Activated CD4-positive, alpha-beta T cell treated with anti-CD3 and anti-CD28 coated beads, Interleukin-2, amount 10 ng/mL, durations not matched to agents 7 days and 5 days (primary cell): Measurements from ENCODE around the gene HOXB3. TPM values are rescaled to one million over a fixed set of nuclear protein-coding genes. Genes with fewer than 3 reads are reported as not detected.

Experiments
- CTCF ChIA-PET: fragments of 350-600 bp; sonication (Branson Sonifier 250); formaldehyde crosslinking; loops from one replicate; lab custom pipeline; 2021; ENCODE audit warnings: antibody characterized with exemption; lab: Charles Lee
- POLR2A ChIA-PET: fragments of 350-600 bp; sonication (Branson Sonifier 250); formaldehyde crosslinking; loops from one replicate; lab custom pipeline; 2021; ENCODE audit warnings: antibody characterized with exemption; lab: Charles Lee
- DNase-seq: peaks from one replicate; pipeline ENCODE4 v3.0.0-alpha.2; 2020
- H3K27ac Mint-ChIP-seq: one replicate; pipeline ENCODE4 v1.8.0; 2021; ENCODE audit warnings: mild to moderate bottlenecking, moderate library complexity, mixed read lengths
- H3K27me3 Mint-ChIP-seq: one replicate; pipeline ENCODE4 v1.8.0; 2021; ENCODE audit warnings: mixed read lengths
- H3K36me3 Mint-ChIP-seq: one replicate; pipeline ENCODE4 v1.8.0; 2021; ENCODE audit warnings: low read depth, mixed read lengths
- H3K4me1 Mint-ChIP-seq: one replicate; pipeline ENCODE4 v1.8.0; 2021; ENCODE audit warnings: mixed read lengths
- H3K4me3 Mint-ChIP-seq: one replicate; pipeline ENCODE4 v1.8.0; 2021; ENCODE audit warnings: mild to moderate bottlenecking, moderate library complexity, mixed read lengths
- H3K9me3 Mint-ChIP-seq: one replicate; pipeline ENCODE4 v1.8.0; 2021; ENCODE audit warnings: mixed read lengths
- total RNA-seq, 2 experiments: library from RNA; stranded (reverse); gene quantifications; one replicate each; pipeline ENCODE4 v1.2.3, GENCODE V29; 2021

Gene HOXB3
- total RNA-seq, 2 experiments from 2014 or later, result 3.1 to 4.5 TPM

DNA sequence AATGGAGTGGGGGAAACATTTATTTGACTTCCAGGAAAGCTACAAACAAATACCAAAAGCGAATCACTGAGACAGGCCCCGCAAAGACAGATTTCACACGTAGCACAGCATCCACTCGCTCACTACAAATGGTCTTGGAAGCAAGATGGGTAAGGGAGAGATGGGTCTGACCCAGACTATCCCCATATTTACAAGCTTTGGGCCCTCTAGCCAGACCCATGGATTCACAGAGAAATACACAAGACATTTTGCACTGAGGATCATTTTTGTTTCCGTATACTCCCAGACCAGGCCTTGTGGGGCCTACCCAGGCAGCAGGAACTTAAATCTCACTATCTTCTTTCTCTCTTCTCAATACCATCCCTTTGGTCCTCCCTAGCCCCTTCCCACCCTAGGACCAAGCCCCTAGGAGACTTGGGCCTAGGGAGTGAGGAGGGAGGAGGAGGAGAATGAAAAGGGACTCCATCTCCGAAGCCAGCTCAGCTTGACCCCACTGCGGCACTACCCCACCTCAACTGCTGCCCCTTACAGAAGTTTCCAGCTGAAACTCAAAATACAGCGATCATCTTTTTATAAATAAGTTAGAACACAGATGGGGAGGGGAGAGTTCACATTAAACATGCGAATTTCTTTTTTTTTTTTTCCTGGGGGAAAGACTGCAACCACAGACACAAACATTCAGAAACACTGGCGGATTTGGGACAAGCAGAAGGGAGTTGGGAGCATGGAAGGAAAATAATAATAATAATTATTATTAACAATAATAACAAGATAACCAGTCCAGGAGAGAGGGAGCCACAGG lies 1.4 kb upstream of the HOXB3 start:
- H3K36me3 Mint-ChIP-seq, result peaks cover 6% of the 10 kb centered on the region
- H3K4me1 Mint-ChIP-seq, result peaks cover 51% of the 10 kb centered on the region
- ChIA-PET CTCF (interaction anchor here (0.6 to 2.0 kb wide), 3 partner anchors 240 to 565 kb away, joined by 3 to 12 read pairs (median 3); no protein-coding TSS in a partner anchor), POLR2A (no interaction called here)
- H3K27ac Mint-ChIP-seq, result no peak overlapping the region
- H3K27me3 Mint-ChIP-seq, result peaks cover 91% of the 10 kb centered on the region
- no peaks in the 10 kb centered on the region for H3K9me3 Mint-ChIP-seq
- DNase-seq, result no peak
- no peak overlapping the region for H3K4me3 Mint-ChIP-seq

DNA sequence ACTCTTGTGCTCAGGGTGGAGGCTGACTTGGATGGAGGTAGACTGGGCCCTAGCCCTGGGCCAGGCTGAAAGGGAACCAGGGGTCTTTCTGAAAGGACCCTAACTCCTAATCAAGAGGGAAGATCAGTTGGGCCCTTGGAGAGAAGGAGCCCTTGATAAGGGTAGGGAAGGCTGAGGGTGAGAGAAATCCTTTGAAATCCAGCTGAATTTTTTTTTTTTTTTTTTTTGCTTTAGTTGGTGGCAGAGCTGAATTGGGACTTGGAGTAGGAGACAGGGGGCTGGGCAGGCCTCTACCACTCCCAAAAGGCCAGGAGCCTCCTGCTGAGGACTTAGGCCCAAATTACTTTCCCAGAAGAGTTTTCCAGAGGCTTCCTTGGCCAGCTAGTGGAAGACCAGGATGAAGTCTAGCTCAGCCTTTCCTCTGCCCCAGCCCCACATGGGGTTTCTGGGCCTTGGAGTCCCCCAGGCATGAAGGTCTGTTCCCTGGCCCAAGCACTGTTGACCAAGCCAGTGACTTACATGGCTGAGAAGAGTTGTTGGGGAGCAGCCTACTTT lies 643 bp upstream of the HOXB3 start:
- Mint-ChIP-seq H3K9me3 (no peaks in the 10 kb centered on the region), H3K4me1 (peaks cover 54% of the 10 kb centered on the region), H3K36me3 (peaks cover 8% of the 10 kb centered on the region), H3K4me3 (no peak overlapping the region), H3K27me3 (peaks cover 93% of the 10 kb centered on the region), H3K27ac (no peak overlapping the region)
- ChIA-PET CTCF (interaction anchor here (0.6 to 1.0 kb wide), 2 partner anchors 239 to 252 kb away, joined by 3 read pairs; no protein-coding TSS in a partner anchor), POLR2A (interaction anchor here (0.6 kb wide), 1 partner anchor 19 kb away, joined by 3 read pairs; no protein-coding TSS in a partner anchor)
- DNase-seq, result no peak

DNA sequence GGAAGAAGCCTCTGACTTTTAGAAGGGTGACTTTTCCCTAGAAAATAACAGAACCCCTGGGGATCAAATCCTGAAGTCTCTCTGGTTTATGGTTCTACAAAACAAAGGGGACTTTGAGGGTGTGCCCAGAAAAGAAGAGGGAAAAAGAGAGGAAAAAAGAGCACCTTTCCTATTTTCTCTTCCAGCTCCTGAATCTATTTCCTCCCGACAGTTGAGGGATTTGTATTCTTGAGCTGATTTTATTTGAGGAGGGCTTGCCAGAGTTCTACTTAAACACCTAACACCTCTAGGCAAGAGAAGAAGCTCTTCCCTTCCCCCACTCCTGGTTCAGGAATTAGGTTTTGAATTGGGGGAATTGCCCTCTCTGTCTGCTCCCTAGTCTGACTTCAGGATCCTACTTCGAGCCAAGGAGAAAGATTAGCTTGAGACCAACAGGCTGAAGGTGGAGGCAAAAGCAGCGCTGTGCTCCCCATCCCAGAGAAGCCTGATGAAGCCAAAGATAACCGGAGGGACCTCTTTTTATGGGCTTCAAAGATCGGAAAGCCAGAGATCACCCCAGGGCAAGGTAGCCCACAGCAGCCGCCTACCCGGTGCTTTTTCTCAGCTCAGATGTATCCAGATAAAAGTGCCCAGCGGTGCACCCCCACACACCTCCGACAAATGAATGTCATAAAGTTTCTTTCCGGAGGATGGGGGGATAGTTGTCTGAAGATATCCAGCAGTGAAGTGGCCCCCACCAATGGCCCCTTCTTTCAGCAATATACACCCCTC lies 796 bp downstream of the HOXB3 start:
- Mint-ChIP-seq H3K4me3 (no peak overlapping the region), H3K4me1 (peaks cover 59% of the 10 kb centered on the region), H3K27me3 (peaks cover 96% of the 10 kb centered on the region), H3K27ac (no peak overlapping the region), H3K9me3 (no peaks in the 10 kb centered on the region), H3K36me3 (peaks cover 8% of the 10 kb centered on the region)
- DNase-seq, result no peak
- ChIA-PET CTCF (interaction anchor here (0.7 to 1.2 kb wide), 3 partner anchors 24 to 239 kb away, joined by 3 to 4 read pairs (median 3); no protein-coding TSS in a partner anchor), POLR2A (no interaction called here)

DNA sequence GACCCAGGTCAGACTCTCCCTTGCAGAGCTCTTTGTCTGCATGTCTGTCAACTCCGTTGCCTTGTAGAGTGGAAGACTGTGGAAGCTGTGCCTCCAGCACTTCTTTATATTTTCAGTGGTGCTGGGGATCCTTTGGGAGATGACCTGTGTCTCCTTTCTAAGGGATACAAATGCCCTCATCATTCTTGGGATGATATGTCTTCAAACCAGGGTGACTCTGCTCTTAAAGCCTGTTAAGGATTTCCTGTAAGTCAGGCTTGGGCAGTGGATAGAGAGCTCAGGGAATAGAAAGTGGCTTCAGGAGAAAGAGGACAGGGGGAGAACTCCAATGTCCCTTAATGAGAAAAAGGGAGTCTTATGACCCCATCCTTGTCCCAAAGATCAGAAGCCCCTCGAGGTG lies 1.5 kb downstream of the HOXB3 start:
- Mint-ChIP-seq H3K4me3 (no peak overlapping the region), H3K27ac (no peak overlapping the region), H3K36me3 (peaks cover 8% of the 10 kb centered on the region), H3K27me3 (peaks cover 97% of the 10 kb centered on the region), H3K9me3 (no peaks in the 10 kb centered on the region), H3K4me1 (peaks cover 52% of the 10 kb centered on the region)
- CTCF ChIA-PET, result interaction anchor here (0.6 to 2.0 kb wide), 8 partner anchors 21 to 507 kb away, joined by 3 to 8 read pairs (median 4); no protein-coding TSS in a partner anchor
- POLR2A ChIA-PET, result no interaction called here
- DNase-seq, result no peak

DNA sequence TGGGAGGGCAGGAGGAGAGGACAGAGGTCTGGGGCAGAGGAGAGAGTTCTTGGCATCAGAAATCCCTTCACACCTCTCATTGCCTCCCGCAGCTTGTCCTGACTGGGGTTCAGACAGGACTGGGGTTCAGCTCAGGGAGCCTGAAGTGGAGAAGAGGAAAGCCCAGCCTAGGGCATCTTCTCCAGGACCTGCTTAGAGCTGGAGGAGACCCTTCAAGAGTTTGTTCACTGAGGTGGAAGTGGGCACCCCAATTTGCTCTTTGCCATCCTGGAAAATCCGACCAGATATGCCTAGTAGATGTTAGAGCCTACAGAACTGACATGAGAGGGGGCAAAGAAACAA lies 2.0 kb downstream of the HOXB3 start:
- no peaks in the 10 kb centered on the region for H3K9me3 Mint-ChIP-seq
- no peak overlapping the region for H3K27ac Mint-ChIP-seq
- no peak overlapping the region for H3K4me3 Mint-ChIP-seq
- no peak for DNase-seq
- H3K27me3 Mint-ChIP-seq, result peaks cover 97% of the 10 kb centered on the region
- POLR2A ChIA-PET, result no interaction called here
- H3K4me1 Mint-ChIP-seq, result peaks cover 50% of the 10 kb centered on the region
- peaks cover 8% of the 10 kb centered on the region for H3K36me3 Mint-ChIP-seq
- CTCF ChIA-PET, result interaction anchor here (0.6 to 2.0 kb wide), 8 partner anchors 20 to 507 kb away, joined by 3 to 8 read pairs (median 4); partner anchors contain the start of gene HOXB8

DNA sequence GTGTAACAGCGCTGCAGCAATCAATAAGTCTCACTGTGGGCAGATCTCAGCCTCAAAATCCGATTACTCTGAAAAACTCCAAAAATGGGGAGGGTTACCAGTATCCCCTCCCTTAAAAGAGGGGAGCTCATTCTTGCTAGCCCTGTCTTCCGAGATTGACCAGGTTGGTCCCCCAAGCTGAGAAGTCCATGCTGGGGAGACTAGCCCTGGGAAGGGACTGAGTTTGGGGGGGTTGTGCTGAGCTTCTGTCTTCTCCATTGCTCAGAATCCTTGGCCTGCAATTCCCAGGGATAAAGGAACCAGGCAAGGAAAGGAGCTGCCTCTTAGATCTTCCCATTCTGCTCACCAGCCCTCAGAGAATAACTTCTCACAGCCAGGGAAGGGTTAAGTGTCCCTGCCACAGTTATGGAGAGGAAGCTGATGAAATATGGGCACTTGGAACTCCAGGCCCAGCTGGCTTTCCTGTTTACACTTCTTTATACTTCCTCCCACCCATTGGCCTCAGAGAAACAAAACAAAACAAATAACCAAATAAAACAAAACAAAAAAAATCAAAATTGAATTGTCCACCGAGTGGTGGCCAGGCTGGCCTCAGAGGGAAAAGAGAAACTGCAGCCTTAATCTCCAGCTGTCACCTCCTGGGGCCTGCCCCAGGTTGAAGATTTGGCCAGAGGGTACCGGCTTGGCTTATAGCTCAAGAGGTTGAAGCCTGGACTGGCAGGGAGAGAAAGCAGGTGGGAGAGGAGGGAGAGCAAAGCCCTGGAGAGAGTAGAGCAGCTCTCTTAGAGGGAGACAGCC lies 2.6 kb downstream of the HOXB3 start:
- ChIA-PET POLR2A (interaction anchor here (0.6 kb wide), 1 partner anchor 117 kb away, joined by 3 read pairs; no protein-coding TSS in a partner anchor), CTCF (interaction anchor here (0.9 to 2.0 kb wide), 9 partner anchors 20 to 506 kb away, joined by 3 to 8 read pairs (median 4); partner anchors contain the start of gene HOXB8)
- H3K27ac Mint-ChIP-seq, result no peak overlapping the region
- no peak overlapping the region for H3K4me3 Mint-ChIP-seq
- H3K9me3 Mint-ChIP-seq, result no peaks in the 10 kb centered on the region
- no peak for DNase-seq
- H3K4me1 Mint-ChIP-seq, result peaks cover 50% of the 10 kb centered on the region
- H3K36me3 Mint-ChIP-seq, result peaks cover 8% of the 10 kb centered on the region
- H3K27me3 Mint-ChIP-seq, result peaks cover 97% of the 10 kb centered on the region

DNA sequence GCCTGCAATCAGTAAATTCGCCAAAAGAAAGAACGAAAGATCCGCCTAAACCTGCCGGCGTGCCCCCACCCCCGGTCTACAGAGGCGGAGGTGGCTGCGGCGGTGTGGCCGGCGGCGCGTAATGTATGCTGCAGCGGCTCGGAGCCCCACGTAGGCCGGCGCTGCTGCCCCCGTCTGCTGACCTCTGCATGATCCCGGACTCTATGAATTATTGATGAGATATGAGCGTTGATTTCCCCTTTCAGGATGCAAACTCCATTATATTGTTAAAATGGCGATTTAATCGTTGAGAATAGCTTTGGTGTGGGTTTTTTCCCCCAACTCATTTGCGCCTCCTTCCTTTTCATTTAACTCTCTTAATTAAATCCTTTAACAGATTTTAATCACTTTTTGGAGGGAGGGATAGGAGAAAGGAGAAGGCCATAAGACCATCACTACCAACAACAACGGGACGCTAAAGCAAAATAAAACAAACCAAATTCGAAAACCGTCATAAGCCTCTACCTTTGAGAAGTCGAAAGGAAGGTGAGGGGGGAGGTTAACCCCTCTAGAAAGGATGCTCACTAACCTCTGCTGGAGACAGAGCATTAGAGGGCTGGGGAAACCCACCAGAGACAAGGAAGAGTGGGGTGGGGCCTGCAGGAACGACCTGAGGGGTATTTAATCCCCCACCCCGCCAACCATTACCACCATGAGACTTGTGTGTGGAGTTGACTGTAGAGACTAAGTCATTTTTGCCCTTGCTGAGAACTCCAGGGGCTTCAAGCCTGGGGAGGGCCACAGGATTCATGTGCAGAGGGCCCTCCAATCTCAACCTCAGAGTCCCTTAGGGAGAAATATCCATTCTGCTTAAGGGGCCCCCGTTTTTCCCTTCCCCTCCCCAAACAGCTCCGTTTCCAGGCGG lies 3.4 kb downstream of the HOXB3 start:
- H3K9me3 Mint-ChIP-seq, result no peaks in the 10 kb centered on the region
- peaks cover 96% of the 10 kb centered on the region for H3K27me3 Mint-ChIP-seq
- H3K4me3 Mint-ChIP-seq, result peak overlapping the region; percentile 83
- ChIA-PET POLR2A (no interaction called here), CTCF (interaction anchor here (0.9 to 2.0 kb wide), 7 partner anchors 19 to 278 kb away, joined by 3 to 8 read pairs (median 3); partner anchors contain the start of gene HOXB8)
- H3K4me1 Mint-ChIP-seq, result peaks cover 50% of the 10 kb centered on the region
- H3K27ac Mint-ChIP-seq, result no peak overlapping the region
- no peak for DNase-seq
- peaks cover 8% of the 10 kb centered on the region for H3K36me3 Mint-ChIP-seq

DNA sequence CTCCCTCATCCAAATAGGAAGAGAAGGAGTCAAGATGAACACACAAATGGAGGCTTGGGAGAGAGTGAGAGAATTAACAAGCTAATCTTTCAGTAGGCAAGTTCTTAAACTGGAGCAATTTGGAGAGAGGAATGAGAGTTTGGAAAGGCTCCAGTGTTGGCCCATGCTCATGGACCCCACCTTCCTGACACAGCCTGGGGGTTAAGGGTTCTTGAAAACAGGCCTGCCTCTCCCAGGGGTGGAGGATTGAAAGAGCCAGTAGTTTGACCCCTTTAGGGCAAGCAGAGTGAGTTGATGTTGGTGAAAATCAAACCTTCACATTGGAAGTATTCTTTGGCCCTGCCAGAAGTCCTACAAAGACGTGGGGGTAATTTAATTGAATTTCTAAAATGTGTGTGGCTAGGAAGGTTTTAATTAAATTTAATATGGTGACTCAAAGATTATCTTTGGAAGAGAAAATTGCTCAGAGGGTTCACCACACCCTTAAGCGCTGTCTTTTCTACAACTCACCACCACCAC lies 5.8 kb downstream of the HOXB3 start:
- peaks cover 66% of the 10 kb centered on the region for H3K4me1 Mint-ChIP-seq

DNA sequence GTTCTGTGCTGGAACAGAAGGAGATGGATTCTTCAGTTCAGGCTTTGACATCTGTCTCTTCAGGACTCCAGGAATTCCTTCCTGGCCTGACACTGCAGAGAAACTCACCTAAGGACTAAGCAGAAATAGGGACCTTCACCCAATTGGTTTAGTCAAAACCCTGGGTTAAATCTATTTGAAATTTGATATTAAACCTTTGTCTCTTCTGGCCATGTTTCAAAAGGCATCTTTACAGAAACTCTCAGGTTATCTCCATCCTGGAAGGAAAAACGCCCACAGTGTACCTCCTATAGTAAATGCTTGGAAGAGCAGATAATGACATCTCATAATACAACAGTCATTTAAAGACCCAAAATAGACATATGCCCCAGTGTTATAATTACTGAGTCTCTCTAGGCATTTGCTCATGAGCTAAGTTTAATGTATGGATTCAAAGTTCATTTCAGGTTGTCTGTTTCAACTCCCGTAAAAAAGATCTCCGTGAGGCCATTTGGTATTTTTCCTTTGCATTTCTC lies 6.3 kb downstream of the HOXB3 start:
- Mint-ChIP-seq H3K9me3 (no peaks in the 10 kb centered on the region), H3K4me1 (peaks cover 71% of the 10 kb centered on the region), H3K27ac (no peak overlapping the region), H3K4me3 (no peak overlapping the region), H3K27me3 (peaks cover 97% of the 10 kb centered on the region), H3K36me3 (peaks cover 11% of the 10 kb centered on the region)
- CTCF ChIA-PET, result interaction anchor here (1.1 to 1.6 kb wide), 4 partner anchors 9 to 245 kb away, joined by 3 to 6 read pairs (median 3); no protein-coding TSS in a partner anchor
- POLR2A ChIA-PET, result interaction anchor here (0.5 kb wide), 1 partner anchor 495 kb away, joined by 5 read pairs; no protein-coding TSS in a partner anchor
- no peak for DNase-seq

More for the DNA sequence above, 5.8 kb downstream of the HOXB3 start:
- no peak for DNase-seq
- no peaks in the 10 kb centered on the region for H3K9me3 Mint-ChIP-seq
- peak overlapping the region; percentile 17 for H3K4me3 Mint-ChIP-seq
- peaks cover 97% of the 10 kb centered on the region for H3K27me3 Mint-ChIP-seq
- POLR2A ChIA-PET, result no interaction called here
- CTCF ChIA-PET, result interaction anchor here (1.2 to 1.6 kb wide), 2 partner anchors 9 to 80 kb away, joined by 3 to 6 read pairs; no protein-coding TSS in a partner anchor
- H3K36me3 Mint-ChIP-seq, result peaks cover 7% of the 10 kb centered on the region
- no peak overlapping the region for H3K27ac Mint-ChIP-seq

DNA sequence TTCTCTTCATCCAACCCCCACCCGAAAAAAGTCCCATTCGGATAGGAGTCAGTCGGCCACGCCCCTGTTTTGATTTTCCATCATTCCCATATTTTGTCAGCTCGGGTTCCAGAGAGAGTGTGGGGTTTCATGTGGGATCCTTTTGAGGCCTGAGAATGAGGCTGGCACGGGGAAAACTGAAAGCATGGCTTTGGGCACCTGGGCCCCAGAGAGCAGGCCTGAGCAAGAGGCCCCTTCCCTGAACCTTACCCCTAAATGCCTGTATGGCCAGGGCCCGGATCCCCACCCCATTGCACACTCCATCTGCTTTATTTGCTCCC lies 7.3 kb downstream of the HOXB3 start:
- CTCF ChIA-PET, result interaction anchor here (0.8 to 1.5 kb wide), 7 partner anchors 27 to 244 kb away, joined by 3 to 5 read pairs (median 3); partner anchors contain the start of gene HOXB9
- no peak for DNase-seq
- POLR2A ChIA-PET, result no interaction called here
- peaks cover 13% of the 10 kb centered on the region for H3K36me3 Mint-ChIP-seq
- peak overlapping the region; percentile 51 for H3K4me3 Mint-ChIP-seq
- H3K4me1 Mint-ChIP-seq, result peaks cover 70% of the 10 kb centered on the region
- H3K27me3 Mint-ChIP-seq, result peaks cover 90% of the 10 kb centered on the region
- H3K9me3 Mint-ChIP-seq, result no peaks in the 10 kb centered on the region
- no peak overlapping the region for H3K27ac Mint-ChIP-seq
